ENCODE results near the gene WAPL.

The WAPL gene

DNA sequence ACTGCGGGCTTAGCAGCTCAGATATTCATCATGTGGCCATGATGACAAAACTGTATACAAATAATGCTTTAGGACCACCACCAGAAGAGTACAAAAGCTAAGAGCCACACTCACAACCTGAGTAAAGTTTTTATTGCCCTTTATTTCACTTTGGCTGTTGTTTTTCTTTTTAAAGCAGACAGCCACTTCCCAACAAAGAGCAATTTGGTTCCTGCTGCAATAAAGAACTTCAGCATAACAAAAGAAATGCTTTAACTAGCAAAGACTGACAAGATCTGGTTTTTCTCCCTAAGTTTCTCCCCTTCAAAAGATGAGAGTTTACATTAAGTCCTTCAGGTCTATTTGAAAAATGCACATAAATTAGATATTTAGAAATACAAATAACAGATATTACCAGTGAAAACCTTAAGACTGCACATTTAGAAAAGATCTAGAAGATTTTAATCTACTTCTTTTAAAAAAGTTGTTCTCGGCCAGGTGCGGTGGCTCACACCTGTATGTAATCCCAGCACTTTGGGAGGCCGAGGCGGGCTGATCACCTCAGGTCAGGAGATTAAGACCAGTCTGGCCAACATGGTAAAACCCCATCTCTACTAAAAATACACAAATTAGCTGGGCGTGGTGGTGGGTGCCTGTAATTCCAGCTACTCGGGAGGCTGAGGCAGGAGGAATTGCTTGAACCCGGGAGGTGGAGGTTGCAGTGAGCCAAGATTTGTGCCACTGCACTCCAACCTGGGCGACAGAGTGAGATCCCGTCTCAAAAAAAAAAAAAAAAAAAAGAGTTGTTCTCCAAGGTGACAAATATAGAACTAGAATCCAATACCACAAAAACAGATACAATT lies 59.4 kb downstream of the WAPL start:
- no peak for DNase-seq (ENCODE audit: low read depth in 2 of 2)

DNA sequence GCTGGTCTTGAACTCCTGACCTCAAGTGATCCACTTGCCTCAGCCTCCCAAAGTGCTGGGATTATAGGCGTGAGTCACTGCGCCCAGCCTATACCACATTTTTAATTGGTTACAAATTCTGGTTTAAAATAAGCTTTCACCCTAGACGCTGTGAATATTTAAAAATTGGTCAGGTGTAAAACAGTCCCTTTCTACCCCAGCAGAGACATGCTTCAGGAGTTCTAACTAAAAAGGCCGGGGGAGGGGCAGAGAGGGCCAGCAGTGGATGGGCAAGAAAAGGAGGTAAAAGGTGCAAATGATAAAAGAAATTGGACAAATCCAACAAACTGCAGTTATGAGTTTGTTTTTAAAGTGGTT lies 70.0 kb downstream of the WAPL start:
- DNase-seq (ENCODE audit: low read depth in 2 of 2), result no peak

DNA sequence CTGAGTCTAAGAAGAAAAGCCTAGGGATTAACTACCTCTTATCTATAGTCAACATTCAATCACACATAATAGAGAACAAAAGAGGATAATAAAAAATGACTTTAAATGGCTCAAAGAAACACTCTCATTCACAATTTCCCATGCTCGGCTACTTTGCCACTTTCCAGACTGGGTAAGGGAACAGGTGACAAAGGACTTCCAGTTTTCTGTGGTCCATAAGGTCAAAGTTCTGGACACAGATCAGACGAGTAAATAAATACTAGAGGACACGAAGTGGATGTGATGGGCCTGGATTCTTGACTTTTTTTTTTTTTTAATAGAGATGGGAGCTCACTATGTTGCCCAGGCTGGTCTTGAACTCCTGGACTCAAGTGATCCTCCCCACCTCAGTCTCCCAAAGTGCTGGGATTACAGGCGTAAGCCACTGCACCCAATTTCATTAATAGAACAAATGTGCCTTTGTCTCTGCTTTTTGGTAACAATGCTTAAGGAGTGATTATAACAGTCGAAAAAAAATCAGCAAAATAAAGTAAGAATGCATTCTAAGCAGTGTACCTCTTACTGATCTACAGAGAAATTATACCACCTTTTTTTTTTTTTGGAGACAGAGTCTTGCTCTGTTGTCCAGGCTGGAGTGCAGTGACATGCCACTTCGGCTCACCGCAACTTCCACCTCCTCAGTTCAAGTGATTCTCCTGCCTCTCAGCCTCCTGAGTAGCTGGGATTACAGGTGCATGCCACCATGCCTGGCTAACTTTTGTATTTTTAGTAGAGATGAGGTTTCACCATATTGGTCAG lies 70.6 kb downstream of the WAPL start:
- DNase-seq (ENCODE audit: low read depth in 2 of 2), result no peak

DNA sequence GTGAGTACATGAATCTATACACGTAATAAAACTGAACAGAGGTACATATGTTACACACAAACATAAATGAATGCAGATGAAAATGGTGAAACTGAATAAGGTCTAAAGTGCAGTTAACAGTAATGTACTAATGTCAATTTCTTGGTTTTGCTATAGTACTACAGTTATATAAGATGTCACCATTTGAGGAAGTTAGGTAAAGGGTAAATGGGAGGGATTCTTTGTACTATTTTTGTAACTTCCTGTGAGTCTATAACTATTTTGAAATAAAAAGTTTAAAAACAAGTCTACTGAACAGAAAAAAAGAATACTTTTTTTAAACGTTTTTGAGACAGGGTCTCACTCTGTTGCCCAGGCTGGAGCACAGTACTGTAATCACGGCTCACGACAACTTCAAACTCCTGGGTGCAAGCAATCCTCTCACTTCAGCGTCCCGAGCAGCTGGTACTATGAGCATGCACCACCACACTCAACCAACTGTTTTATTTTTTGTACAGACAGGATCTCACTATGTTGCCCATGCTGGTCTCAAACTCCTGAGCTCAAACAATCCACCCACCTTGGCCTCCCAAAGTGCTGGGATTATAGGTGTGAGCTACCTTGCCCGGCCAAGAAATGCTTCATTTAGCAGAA lies 71.5 kb downstream of the WAPL start:
- no peak for DNase-seq (ENCODE audit: low read depth in 2 of 2)

DNA sequence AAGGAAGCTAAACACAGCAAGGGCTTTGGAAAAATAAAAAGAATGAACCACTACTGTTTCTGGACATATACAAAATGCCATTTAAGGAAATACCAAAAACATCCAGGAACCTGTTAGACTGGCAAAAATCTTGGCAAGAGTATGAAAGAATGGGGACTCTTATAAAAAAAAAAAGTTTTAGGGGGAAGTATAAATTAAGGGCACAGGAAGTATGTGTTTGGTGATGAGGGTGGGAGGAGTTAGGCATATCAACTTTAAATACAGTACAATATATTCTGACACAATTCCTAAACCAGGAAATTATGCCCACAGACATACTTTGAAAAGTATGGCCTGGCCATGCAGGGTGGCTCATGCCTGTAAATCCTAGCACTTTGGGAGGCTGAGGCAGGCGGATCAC lies 74.2 kb downstream of the WAPL start:
- no peak for DNase-seq (ENCODE audit: low read depth in 2 of 2)

DNA sequence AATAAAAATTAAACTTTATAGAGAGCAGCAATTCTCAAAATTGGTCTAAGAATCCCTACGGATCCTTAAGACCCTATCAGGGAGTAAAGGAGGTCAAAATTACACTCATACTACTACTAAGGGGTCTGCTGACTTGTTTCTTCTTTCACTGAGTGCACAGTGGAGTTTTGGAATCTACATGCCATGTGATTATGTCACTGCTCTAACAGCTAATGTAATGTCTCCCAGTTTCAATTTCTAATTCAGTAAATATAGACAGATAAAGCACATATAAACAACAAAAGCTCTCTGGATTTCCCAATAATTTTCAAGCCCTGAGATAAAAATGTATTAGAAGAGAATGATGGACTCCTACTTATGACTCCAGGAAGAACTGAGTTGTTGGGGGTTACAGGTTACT lies 74.6 kb downstream of the WAPL start:
- no peak for DNase-seq (ENCODE audit: low read depth in 2 of 2)

DNA sequence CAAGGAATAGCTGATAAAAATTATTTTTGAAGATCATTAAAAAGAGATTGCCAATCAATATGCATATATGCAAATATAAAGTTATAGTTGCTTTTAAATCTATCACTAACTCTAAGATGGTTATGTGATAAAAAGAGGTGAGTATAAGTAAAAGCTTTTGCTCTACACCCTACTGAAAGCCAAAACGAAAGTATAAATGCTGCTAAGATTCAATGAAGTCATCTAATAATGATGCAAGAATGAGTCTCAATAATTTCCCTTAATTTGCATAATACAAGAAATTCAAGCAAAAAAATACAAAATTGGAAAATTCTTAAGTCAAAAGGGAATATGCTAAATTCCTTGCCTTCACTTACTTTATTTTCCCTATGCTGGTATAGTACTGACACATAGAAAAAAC lies 75.2 kb downstream of the WAPL start:
- DNase-seq (ENCODE audit: low read depth in 2 of 2), result no peak

DNA sequence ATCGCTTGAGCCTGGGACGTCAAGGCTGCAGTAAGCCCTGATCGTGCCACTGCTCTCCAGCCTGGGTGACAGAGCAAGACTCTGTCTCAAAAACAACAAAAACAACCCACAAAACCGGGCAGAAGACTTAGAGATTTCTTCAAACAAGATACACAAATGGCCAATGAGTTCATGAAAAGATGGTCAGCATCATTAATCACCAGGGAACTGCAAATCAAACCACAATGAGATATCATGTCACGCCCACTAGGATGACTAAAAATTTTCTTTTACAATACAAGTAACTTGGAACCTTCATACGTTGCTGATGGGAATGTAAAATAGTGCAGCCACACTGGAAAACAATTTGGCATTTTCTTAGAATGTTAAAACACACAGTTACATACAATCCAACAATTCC lies 77.7 kb downstream of the WAPL start:
- no peak for DNase-seq (ENCODE audit: low read depth in 2 of 2)

DNA sequence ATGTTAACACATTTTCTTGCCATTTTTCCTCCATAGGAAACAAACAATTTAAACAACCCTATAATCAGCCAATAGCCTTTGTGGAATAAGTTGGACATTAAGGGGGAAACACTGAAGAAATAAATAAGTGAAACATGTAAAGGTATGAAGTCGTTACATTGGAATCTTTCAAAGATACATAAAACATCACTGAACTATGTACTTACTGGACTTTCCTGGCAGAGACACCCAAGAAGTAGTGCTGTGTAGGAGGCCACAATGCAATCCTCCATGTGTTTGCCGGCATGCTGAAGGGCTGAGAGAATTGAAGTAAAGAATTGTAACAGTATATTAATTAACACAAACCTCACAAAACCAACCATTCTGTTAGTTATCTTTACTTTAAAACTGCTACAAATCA lies 78.5 kb downstream of the WAPL start:
- peak; percentile 23 to 28 for DNase-seq (ENCODE audit: low read depth in 2 of 2)

DNA sequence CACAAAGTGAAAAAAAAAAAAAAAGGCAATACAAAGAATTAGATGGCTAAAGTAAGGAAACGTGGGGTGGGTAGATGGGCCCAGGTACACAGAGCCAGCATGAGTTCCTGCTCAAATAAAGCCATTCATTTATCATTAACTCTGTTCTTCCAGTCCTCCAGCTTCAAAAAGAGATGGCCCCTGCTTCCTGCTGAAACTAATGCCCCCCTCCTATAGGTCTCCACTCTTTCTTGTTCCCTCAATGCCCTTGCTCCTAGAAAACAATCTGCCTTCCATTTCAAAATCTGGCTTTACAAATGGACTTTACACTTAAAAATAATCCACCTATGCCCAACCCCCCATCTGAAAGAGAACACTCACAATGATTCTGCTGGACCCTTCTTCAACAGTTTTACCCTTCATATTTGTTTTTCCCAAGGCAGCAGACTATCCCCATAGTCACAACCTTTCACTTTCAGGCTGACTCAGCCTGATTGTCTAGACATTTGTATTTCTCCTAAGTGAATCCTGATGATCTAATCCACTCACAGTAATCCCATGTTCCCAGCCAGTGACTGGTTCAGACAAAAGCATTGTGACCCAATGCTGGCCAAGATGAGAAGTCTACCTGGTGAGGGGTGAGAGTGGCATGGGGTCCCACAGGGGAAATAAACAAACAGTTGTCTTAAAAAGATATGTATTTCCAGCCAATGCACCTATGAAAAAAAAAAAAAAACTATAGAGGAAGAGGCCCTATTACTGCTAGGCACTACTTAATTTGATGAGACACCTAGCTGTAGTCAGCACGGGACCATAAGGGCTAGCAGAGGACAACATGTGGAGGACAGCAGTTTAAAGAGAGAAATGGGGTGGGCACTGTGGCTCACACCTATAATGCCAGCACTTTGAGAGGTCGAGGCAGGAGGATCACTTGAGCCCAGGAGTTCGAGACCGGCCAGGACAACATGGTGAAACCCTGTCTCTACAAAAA lies 80.4 kb downstream of the WAPL start:
- peak; percentile 18 to 19 for DNase-seq (ENCODE audit: low read depth in 2 of 2)

DNA sequence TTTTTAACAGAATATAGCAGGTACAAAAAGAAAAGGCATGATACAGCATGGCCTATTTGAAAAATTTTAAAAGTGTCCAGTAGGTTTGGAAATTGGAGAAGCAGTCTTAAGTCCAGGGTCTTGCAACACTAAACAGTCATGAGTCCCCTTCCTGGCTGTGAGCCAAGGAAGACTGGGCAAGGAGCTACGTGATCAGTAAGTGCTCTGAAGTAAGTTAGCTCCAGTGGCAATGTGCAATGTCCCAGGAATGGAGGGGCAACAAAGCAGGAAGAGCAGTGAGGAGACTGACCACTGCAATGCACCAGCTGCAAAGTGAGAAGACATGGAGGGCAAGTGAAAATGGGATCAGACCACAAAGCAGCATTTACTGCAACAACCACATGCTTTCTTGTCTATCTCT lies 82.0 kb downstream of the WAPL start:
- peak; percentile 49 to 54 for DNase-seq (ENCODE audit: low read depth in 2 of 2)

DNA sequence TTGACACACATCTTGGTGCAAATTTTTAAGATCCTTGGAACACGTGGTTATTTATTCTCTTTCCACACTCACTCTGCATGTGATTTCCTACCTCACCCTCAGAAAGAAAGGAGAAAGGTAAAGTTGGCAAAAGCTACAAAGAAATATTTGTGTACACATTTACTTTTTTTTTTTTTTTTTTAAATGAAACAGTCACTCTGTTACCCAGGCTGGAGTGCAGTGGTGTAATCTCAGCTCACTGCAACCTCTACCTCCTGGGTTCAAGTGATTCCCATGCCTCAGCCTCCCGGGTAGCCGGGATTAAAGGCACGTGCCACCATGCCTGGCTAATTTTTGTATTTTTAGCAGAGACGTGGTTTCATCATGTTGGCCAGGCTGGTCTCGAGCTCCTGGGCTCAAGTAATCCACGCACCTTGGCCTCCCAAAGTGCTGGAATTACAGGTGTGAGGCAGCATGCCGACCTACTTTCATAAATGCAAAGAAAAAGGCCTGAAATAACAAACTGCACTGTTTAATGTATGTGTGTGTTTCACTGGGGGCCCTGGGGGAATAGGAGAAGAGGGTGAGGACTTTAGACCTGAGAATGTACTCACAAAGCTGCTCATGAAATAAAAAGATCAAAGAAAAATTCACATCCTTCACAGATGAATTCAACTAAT lies 83.4 kb downstream of the WAPL start:
- no peak for DNase-seq (ENCODE audit: low read depth in 2 of 2)

DNA sequence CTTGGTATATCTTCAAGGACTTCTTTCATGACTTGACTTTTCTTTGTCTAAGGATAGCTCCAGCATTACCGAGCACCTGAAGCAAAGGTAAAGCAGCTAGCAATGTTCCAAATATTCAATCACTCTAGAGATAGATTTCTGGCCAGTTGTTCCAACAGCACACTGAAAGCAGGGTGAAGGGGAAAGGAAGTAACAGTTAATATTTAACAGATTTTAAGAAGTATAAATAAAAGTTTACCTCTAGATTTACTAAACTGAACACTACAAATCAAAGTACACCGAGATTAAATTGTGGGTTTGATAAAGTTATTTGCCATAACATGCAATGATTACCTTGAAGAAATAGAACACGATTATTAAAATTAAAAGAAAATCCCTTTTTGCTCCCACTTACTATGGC lies 84.1 kb downstream of the WAPL start:
- no peak for DNase-seq (ENCODE audit: low read depth in 2 of 2)

DNA sequence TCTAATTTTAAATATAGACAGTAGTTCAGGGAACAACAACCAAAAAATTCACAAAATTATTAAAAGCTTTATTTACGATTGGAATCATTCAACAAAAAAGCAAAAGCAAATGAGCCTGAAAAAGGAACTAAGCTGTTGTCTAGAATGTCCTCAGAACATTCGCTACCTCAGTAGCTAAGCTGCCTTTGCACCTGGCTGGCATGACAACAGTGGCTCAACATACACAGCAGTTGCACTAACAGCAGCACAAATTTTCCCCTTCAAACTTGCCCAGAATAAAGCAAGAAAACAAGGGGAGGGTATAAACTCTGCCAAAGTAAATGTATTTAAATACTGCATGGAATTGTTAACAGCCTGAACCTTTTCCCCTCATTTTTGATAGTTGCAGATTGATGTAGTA lies 84.6 kb downstream of the WAPL start:
- DNase-seq (ENCODE audit: low read depth in 2 of 2), result no peak

DNA sequence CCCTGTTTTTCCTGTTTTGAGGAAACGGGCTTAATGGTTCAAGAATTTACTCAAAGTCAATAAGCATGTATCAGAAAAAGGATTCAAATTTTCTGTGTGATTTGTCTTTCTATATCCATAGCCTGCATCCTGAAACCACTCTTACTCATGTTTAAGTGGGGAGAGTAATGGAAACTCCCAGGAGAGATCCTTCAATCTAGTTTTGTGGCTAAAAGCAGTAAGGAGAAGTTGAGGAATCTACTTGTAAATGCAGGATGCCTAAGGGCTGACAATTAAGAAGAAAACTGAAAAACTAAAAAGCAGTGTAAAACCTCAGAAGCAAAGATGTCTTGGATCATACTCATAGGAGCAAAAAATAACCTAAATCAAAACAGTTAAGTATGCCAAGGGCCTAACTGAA lies 86.9 kb downstream of the WAPL start:
- no peak for DNase-seq (ENCODE audit: low read depth in 2 of 2)

DNA sequence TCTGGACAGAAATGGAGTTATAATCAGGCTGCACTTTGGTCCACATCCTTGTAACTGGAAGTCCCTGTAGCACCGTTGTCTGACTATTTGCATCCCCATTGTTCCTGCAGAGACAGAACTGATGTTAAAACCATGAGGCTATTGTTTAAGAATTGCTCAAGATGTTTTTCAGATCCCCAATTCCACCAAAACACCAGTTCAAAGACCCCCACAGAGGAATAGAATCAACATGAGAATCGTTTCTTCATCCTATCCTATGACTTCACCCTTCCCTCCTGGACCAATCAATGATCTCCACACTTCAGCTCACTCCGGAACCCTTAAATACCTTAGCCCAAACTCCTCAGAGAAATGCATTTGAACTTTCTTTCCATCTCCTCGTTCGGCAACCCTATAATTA lies 97.9 kb downstream of the WAPL start:
- no peak for DNase-seq (ENCODE audit: low read depth in 2 of 2)

DNA sequence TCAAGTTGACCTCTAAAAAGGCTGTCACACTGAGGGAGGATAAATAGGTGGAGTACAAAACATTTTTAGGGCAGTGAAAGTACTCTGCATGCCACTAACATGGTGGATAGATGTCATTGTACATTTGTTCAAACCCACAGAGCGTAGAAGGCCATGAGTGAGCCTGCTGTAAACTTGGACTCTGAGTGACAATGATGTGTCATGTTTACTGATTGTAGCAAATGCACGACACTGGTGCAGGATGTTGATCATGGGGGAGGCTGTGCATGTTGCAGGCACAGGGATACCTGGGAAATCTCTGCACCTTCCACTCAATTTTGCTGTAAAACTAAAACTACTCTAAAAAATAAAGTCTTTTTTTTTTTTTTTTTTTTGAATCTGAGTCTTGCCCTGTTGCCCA lies 102.5 kb downstream of the WAPL start:
- DNase-seq (ENCODE audit: low read depth in 2 of 2), result no peak

DNA sequence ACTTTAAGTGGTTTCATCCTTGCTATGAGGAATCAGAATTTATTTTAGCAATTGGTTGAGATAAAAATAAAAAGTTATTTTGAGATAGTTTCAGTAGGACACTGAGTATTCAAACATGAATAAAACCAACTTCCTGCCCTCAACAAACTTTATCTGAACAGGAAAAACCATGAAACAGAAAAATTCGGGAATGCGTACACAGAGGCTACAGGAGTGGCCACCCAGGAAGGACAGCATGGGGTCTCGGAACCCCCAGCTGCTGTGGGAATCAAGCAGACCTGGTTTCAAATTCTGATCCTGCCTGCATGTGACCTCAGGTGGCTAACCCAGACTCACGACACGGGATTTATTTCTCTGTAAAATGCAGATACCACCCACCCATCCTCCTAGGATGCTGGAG lies 106.0 kb downstream of the WAPL start:
- DNase-seq (ENCODE audit: low read depth in 2 of 2), result no peak

DNA sequence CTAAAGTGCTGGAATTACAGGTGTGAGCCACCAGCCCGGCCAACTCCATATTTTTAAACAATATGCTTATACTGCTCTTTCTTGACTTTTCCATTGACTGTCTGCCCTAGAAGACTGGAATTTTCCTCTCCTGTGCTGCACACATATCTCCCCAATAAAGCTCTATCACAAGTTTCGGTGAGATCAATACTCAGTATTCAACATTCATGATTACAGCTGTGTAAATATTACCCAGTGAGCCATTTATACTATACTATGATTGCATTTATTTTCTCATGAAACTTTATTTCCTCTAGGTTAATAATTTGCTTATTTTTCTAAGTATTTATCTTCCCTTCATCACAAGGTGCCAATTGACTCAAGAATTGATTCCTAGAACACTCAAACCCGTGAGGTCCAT lies 106.5 kb downstream of the WAPL start:
- no peak for DNase-seq (ENCODE audit: low read depth in 2 of 2)

DNA sequence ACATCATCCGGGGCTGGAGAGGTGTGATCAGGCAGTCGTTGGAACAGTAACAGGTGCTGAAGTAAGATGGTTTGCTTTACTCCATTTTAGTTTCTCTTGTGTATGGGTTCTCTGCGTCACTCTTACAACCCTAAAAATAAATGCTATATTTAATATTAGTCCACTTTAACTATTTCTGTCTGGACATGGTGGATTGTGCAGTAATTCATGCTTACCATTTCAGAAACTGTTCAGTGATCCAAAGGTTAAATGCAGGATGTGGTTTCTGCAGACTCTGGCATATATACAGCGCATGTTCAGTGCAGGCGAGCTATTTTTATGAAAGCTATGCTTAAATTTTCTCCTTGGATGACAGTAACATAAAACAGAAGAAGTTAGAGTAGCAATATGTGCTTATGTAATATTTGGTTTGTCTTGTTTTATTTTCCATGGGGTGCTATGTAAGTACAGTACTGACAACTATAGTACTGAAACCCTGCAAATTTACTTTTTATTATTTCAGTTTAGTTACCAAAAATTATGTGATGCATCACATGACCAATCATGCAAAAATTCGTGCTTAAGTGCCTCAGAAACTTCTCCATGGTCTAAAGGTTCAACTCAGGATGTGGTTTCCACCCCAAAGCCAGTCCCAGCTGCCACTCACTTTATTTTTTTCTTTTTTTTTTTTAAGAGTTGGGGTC lies 108.4 kb downstream of the WAPL start:
- peak in 1 of 2 experiments; percentile 28 for DNase-seq (ENCODE audit: low read depth in 2 of 2)

All from fibroblast of skin of left quadriceps (primary cell).